Left colon (tissue), 2 donors: ENCODE measurements around the gene DGKD. TPM values are rescaled to one million over a fixed set of nuclear protein-coding genes. Genes with fewer than 3 reads are reported as not detected.

Experiments used
- ATAC-seq: fragments of 200-7000 bp; cut with Tn5 transposase; one replicate; pipeline ENCODE4 v1.9.1; 2020; ENCODE audit warnings: mild to moderate bottlenecking, moderate library complexity
- DNase-seq, 2 donors: peaks; one replicate each; pipeline ENCODE4 v3.0.0-alpha.2; 2020
- intact Hi-C, 2 donors: fragments of 100-400 bp; cut with DNase I in 1 of 2; cut with micrococcal nuclease in 1 of 2; formaldehyde crosslinking; loops; one replicate each; pipeline versions ENCODE4 v1.11.2 to v1.14.0; 2022; cut with DNase I, micrococcal nuclease
- long read RNA-seq: library from polyadenylated mRNA; unstranded; transcript quantifications from one replicate; pipeline ENCODE4 v2.0.0, GENCODE V29; 2021
- total RNA-seq, 2 donors: library from RNA; stranded (reverse); fragmentation: NEBNext Ultra II Directional; extraction: Animal tissue kit (Norgen Biotek cat#: 25700); gene quantifications; one replicate each; pipeline ENCODE4 v1.2.1, GENCODE V29; 2021
- donor health status: DM: no; HTN: no; CAD: no.
- donor health status: DM: yes; HTN: yes; CAD: no.

DGKD gene
- total RNA-seq: 10 to 100 TPM; 91.3 to 93.2 TPM
- long read RNA-seq, partial matches to known transcripts: 48 of 56 reads
- long read RNA-seq, other reads (novel, unspliced or antisense): 8 of 56 reads

DNA sequence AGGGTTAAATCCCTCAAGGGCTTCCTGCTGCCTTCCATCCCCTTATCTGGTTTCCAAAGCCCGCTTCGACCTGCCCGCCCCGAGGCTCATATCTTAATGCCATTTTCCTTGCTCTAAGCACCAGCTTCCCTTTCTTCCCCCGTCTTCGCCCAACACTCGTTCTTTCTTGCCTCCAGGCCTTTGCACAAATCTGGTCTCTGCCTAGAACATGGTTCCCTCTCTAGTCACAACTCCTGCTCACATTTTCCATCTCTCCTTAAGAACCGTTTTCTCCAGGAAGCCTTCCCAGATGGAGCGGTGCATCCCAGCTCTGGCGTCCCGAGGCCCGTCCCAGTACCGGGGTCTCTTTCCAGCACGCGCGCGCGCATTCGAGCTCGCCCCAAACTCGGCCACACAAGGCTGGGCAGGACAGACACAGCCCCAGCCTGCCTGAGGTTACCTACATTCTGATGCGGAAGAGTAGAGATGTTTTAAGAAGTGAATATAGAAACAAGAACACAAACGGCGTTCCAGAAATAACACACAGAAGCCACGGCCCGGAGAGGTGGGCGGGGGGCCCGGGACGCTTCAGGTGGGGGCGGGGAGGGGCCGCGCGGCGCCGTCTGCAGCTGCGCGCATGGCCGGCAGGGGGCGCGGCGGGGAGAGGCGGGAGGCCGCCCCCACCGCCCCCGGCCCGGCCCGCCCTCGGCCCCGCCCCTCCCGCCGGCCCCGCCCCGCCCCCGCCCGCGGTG is at the start of gene DGKD:
DGKD (plus strand) TSS at position 726 of the 731 bp plus-strand sequence. CDS start 25 bp downstream, outside the sequence.
- DNase-seq: peak; percentile 62 to 66
- ATAC-seq: peak; percentile 63
- intact Hi-C loops: loop anchor here in 1 of 2 donors (5.0 kb wide), 1 partner anchor 88 kb away; no protein-coding TSS in a partner anchor

DNA sequence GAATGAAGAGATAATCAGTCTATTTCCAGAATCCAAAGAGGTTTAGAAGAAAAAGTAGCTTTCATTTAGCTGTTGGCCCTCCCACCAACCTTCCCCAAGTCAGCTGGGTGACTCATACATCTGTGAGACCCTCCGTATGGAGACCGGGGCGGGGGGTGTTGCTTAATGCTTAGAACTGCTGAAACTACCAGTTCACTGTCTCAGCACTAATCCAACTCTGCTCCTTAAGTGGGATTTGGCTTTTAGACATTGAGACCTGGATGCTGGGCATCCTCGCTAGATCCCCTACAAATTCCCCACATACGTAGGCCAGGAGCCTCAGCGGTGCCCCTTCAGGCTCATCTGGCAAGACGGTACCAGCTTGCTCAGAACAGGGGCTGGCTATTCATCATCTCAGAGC is 46.7 kb upstream of the DGKD start, which contains the start of gene SAG:
SAG (plus strand) TSS at position 252 of the 400 bp plus-strand sequence. CDS start 1,374 bp downstream, outside the sequence.
- ATAC-seq: no peak
- intact Hi-C loops: no loop called here

DNA sequence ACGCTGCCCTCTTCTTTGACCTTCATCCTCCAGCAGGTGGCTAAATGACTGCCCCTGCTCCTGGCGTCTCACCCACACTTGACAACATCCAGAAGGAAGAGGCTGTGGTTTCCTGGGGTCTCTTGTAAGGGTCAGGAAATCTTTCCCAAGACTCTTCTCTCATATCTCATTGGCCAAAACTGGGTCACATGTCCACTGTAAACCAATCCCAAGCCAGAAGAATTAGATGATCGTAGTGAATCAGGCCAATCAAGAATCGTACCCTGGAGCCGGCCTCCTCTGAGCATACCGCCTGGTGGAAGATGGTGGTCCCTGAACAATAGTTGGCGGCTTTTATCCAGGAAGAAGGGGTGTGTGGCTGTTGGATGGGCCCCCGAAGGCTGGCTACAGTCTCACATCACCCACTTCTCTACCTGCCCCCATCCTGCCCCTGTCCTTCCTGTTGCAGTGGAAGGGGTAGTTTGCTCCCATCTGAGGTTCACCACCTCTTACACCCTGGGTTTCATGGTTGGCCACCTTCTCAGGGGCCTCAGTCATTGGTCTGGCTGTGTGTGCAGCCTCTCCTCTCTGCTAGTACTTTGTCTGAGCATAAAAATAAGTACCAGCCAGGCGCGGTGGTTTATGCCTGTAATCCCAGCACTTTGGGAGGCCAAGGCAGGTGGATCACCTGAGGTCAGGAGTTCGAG is 42.9 kb upstream of the DGKD start:
- ATAC-seq: no peak

More for the DNA sequence above, 46.7 kb upstream of the DGKD start, which contains the start of gene SAG:
- DNase-seq: no peak

GRCh38 chr2:233312874-233313273 is 41.4 kb upstream of the DGKD start:
- no peak for ATAC-seq
- intact Hi-C loops: no loop called here
- DNase-seq: no peak

More for the DNA sequence above, 42.9 kb upstream of the DGKD start:
- DNase-seq: no peak
- intact Hi-C loops: no loop called here

DNA sequence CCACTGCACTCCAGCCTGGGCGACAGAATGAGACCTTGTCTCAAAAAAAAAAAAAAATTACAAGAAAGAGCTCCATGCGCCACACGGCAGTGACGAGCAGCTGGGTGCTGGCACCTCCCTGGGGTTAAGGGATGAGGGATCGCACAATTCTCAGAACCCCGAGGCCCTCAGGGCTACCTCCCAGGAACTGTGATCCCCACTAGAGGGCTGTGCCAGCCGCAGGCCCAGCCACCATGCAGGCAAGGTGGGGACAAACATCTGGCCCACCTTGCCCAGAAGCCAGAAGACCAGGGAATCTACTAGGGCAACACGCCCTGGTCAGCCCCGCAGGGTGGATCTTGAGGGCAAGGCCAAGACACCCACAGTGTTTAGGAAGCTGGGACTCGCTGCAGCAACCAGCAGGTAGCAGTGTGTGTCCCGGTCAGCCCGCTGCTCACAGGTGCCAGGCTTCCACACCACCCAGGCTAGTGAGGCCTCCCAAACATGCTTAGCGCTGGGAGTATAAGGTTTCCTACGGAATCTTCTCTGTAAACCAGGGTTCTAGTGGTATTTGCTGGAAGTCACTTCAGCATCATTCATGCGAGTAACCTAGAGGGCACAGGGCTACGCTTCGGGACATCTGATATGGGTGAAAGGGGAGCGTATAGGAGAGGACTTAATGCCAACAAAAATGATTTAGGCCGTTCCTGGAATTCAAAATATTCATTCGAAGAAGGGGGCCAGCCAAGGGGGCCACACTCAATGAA is 39.9 kb upstream of the DGKD start:
- no peak for DNase-seq
- intact Hi-C loops: no loop called here
- no peak for ATAC-seq

DNA sequence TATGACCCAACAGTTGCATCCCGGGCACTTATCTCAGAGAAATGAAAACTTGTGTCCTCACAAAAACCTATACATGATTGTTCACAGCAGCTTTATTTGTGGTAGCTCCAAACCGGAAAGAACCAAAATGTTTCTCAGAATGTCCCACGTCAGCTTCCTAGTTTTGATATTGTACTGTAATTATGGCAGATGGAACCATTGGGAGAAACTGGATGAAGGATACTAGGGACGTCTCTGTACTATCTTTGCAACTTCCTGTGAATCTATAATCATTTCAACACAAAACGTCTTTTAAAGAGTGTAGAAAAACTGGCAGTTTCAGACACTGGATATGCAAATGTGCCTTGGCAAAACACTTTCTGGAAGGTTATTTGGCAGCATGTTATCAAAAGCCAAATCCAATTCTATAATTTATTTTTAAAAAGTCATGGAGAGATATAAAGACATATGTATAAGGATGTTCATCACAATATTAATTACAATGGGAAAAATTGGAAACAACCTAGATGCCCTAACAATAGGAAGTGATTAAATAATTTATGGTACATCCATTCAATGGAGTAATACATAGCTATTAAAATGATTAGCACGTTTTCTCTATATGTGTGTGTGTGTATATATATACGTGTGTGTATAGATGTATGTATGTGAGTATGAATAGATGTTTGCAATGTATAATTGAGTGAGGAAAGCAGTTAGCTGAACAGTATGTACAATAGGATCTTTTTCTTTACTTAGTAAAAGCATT is 36.9 kb upstream of the DGKD start:
- DNase-seq (no peak), ATAC-seq (no peak)
- intact Hi-C loops: no loop called here

DNA sequence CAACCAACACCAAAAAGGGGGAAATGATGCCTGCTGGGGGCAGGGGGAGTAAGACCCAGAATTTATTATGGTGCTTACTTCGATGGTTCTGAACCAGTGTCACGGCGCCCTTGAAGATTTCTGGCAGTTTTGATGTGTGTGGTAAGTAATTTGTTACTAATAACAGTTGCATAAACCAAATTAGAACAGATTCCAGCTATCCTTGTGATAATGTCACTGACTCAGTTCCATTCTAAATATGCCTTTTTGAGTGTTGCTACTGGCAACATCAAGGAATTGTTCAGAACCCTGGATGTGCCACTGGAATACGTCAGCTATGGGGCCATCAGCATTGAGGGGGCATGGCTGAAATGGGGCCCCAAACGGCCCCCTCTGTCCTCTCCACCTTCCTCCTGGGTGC is 35.0 kb upstream of the DGKD start:
- DNase-seq (no peak), ATAC-seq (no peak)
- intact Hi-C loops: no loop called here

GRCh38 chr2:233320470-233320869 is 33.8 kb upstream of the DGKD start:
- intact Hi-C loops: no loop called here
- ATAC-seq: no peak
- DNase-seq: no peak

DNA sequence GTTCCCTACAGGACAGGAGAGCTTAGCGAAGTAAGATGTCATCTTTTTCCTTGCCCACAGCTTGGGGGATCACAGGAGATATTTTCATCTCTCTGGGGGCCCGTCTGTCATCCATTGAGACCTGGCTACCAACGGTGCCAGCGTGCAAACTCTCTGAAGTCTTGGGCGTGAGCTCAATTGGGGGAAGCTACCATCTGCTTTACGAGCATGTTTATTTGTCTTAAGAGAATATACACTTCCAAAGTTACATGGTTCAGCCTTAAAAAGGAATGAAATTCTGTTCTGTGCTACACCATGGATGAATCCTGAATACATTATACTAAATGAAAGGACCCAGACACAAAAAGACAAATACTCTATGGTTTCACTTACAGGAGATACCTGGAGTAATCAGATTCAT is 33.1 kb upstream of the DGKD start:
- DNase-seq (no peak), ATAC-seq (peak; percentile 43)
- intact Hi-C loops: no loop called here

GRCh38 chr2:233323851-233324250 is 30.4 kb upstream of the DGKD start:
- no peak for DNase-seq
- ATAC-seq: peak; percentile 27
- intact Hi-C loops: no loop called here

GRCh38 chr2:233325256-233325655 is 29.0 kb upstream of the DGKD start:
- intact Hi-C loops: no loop called here
- no peak for ATAC-seq
- DNase-seq: no peak

DNA sequence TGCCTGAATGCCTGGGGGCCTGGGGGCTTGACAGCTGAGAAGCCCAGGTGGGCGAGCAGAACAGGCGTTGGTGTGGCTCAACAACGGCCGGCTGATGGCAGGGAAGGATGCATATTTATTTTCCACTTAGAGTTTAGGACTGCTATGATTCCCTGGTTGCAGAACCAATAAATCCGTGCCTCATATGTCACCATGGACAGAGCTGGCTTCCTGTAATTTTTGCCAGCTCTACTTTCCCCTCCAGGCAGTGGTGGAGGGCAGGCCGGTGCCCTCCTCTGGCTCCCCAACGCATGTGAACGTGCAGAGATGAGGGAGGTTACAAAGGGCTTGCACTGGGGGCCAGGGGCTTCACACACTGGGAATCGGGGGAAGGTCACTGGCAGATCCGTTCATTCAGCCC is 28.5 kb upstream of the DGKD start:
- no peak for DNase-seq
- ATAC-seq: no peak
- intact Hi-C loops: no loop called here

- DNase-seq: no peak
- no peak for ATAC-seq
- intact Hi-C loops: no loop called here
These were observed 27.8 kb upstream of the DGKD start for GRCh38 chr2:233326500-233326899.

GRCh38 chr2:233328922-233329321 is 25.4 kb upstream of the DGKD start:
- ATAC-seq (no peak), DNase-seq (no peak)
- intact Hi-C loops: no loop called here

DNA sequence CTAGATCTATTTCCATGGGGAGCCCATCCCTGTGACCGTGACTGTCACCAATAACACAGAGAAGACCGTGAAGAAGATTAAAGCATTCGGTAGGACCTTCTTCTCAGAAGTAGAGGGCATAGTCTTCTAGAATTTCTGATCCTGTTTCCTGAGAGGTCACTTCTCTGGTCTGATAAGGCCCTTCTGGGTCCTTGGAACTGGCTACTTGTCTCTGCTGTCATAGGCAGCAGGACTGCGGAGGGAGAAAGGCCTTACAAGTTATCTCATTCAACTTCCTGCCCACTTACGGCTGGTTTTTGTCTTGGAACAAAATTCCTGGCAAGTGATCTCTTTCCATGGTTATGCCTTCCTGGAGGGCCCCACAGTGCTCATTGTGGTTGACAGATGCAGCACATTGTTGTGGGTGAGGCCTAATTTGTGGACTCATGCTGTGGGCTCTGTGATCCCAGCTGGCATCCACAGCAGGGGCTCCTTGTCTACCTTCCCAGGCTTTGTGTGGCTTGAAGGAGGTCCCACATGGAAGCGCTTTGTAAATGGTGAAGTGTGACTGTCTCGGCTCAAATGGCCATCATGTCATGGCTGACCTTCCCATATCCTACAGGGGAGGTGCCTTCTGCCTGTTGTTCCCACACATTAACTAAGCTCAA is 24.7 kb upstream of the DGKD start:
- ATAC-seq: no peak
- intact Hi-C loops: no loop called here

DNA sequence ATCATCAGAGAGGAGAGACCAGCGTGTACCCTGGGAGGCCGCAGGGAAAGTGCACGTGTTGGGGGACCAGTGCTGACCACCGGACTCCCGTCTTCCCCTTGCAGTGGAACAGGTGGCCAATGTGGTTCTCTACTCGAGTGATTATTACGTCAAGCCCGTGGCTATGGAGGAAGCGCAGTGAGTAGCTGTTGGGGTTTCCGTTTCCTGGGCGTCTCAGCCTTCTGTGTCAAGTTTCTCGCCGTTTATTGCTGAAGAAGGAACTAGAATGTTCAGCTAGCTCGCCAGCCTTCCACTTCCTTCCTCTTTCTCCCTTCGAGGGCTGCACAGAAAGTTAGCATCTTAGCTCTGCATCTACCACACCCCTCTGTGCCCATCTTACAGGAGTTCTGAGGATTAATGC is 22.8 kb upstream of the DGKD start:
- peak; percentile 50 to 77 for DNase-seq
- intact Hi-C loops: no loop called here
- peak; percentile 9 for ATAC-seq

More for the DNA sequence above, 24.7 kb upstream of the DGKD start:
- DNase-seq: no peak

DNA sequence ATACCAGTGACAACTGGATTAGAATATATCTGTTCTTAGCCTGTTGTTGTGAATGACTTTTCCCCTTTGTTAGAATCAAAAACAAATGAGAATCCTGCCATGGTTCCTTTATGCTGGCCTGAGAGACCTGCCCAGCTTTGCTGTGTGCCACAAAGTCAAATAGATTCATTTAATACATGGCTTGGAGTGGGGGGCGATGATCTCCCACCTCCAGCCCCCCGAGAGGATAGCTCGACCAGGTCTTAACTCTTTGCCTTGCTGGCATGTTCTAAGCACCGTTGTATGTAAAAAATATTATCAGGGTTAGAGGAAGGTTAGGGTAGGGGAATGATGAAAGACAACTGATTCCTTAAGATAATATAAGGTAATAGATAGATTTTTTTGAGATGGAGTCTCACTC is 22.2 kb upstream of the DGKD start:
- ATAC-seq (no peak), DNase-seq (no peak)
- intact Hi-C loops: no loop called here

DNA sequence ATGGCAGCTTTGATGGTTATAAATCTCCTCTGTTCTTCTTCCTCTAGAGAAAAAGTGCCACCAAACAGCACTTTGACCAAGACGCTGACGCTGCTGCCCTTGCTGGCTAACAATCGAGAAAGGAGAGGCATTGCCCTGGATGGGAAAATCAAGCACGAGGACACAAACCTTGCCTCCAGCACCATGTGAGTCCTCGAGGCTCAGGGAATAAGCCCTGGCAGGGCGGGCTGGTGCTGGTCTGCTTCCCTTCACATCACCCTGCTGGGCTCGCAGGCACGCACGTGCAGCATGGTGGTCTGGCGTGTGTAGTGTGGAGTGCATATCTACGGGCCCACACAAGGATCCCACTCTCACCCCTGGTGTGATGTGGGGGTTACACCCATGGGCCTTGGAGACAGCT is 19.4 kb upstream of the DGKD start:
- DNase-seq (no peak), ATAC-seq (no peak)
- intact Hi-C loops: no loop called here
